22Rv1 (cell line): Measurements from ENCODE around the gene JKAMP.
A peak's percentile ranks its signal among the peaks of the same experiment; 100 is the strongest.

Experiments
- H3K27ac ChIP-seq: fragments of 450-650 bp; 2 replicates; pipeline ENCODE4 v1.5.1; 2017
- CTCF ChIP-seq: fragments of 450-650 bp; IDR thresholded peaks from 2 replicates; pipeline ENCODE4 v1.5.1; 2017; ENCODE audit warnings: mild to moderate bottlenecking
- ZFX ChIP-seq: fragments of 450-650 bp; IDR thresholded peaks from 2 replicates; pipeline ENCODE4 v1.6.1; 2017; ENCODE audit warnings: antibody characterized with exemption, borderline replicate concordance

The JKAMP gene

GRCh38 chr14:59503256-59503655, 18.9 kb downstream of the JKAMP start:
- no peak for TF ChIP-seq ZFX
- TF ChIP-seq CTCF = no peak
- H3K27ac ChIP-seq = no peak overlapping the region

- H3K27ac ChIP-seq = no peak overlapping the region
- peak; percentile 97 for TF ChIP-seq CTCF
- no peak for TF ChIP-seq ZFX
Measured at GRCh38 chr14:59507063-59507751, 22.9 kb downstream of the JKAMP start.

GRCh38 chr14:59507752-59508103, 23.4 kb downstream of the JKAMP start:
- H3K27ac ChIP-seq = no peak overlapping the region
- no peak for TF ChIP-seq ZFX

GRCh38 chr14:59509101-59509500, 24.8 kb downstream of the JKAMP start:
- TF ChIP-seq ZFX (no peak), CTCF (no peak)
- H3K27ac ChIP-seq = no peak overlapping the region

- H3K27ac ChIP-seq = no peak overlapping the region
- TF ChIP-seq ZFX (no peak), CTCF (no peak)
Measured at GRCh38 chr14:59510001-59510400, 25.7 kb downstream of the JKAMP start.

- TF ChIP-seq ZFX (no peak), CTCF (no peak)
- H3K27ac ChIP-seq = no peak overlapping the region
Measured at GRCh38 chr14:59510966-59511365, 26.6 kb downstream of the JKAMP start.

- H3K27ac ChIP-seq = no peak overlapping the region
- TF ChIP-seq CTCF (peak; percentile 79), ZFX (no peak)
Measured at GRCh38 chr14:59511916-59512575, 27.7 kb downstream of the JKAMP start.
